Measurements from ENCODE around the gene MCF2L.

The MCF2L gene

DNA sequence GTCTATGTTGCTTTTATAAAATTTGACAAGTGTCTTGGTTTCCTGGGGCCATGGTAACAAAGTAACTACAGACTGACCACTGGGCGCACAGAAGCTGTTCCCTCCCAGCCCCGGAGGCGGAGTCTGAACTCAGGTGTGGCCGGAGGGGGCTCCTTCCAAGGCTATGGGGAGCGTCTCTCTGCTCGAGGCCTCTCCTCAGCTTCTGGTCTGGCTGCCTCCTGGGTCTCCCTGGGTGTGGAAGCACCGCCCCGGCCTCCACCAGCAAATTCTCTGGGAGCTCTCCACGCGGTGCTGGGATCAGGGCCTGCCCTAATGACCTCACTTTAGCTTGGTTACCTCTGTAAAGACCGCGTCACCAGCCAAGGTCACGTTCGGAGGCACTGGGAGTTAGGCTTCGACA is 90.9 kb downstream of the MCF2L start:
- no peak overlapping the region for H3K4me3 ChIP-seq (ENCODE audit: low read depth, low read length)
- no peak for DNase-seq
- H3K9me3 ChIP-seq (ENCODE audit: severe bottlenecking): peaks cover 9% of the 10 kb centered on the region
- H3K27me3 ChIP-seq (ENCODE audit: insufficient read depth, low read depth, severe bottlenecking): no peaks in the 10 kb centered on the region
- TF ChIP-seq CTCF (IDR thresholded peaks at IDR 0.05; ENCODE audit: low read depth, low read length): no peak
- peaks cover 47% of the 10 kb centered on the region for H3K36me3 ChIP-seq
- no peak overlapping the region for H3K27ac ChIP-seq

GRCh38 chr13:113060557-113061270 is 91.7 kb downstream of the MCF2L start:
- DNase-seq: no peak
- peaks cover 55% of the 10 kb centered on the region for H3K36me3 ChIP-seq
- no peak for TF ChIP-seq CTCF (IDR thresholded peaks at IDR 0.05; ENCODE audit: low read depth, low read length)
- no peaks in the 10 kb centered on the region for H3K27me3 ChIP-seq (ENCODE audit: insufficient read depth, low read depth, severe bottlenecking)
- peaks cover 7% of the 10 kb centered on the region for H3K9me3 ChIP-seq (ENCODE audit: severe bottlenecking)
- H3K4me3 ChIP-seq (ENCODE audit: low read depth, low read length): no peak overlapping the region
- H3K27ac ChIP-seq: no peak overlapping the region

DNA sequence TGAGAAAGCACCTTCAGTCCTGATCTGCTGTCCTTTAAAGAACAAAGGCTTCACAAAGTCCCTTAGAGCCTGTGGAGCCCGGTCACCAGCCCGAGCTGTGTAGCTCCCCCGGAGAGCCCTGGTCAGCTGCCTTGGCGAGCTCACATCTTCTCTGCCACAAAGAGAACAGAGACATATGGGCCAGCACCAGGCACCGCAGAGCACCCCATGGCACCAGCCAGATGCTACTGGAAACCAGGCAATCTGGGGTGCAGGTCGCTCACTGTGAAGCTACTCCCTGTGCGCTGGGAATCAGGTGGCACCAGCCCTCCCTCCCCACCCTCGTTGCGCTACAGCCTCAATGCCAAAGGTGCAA is 92.2 kb downstream of the MCF2L start:
- H3K4me3 ChIP-seq (ENCODE audit: low read depth, low read length): no peak overlapping the region
- no peak for TF ChIP-seq CTCF (IDR thresholded peaks at IDR 0.05; ENCODE audit: low read depth, low read length)
- H3K9me3 ChIP-seq (ENCODE audit: severe bottlenecking): peaks cover 5% of the 10 kb centered on the region
- peaks cover 61% of the 10 kb centered on the region for H3K36me3 ChIP-seq
- no peak for DNase-seq
- no peak overlapping the region for H3K27ac ChIP-seq
- no peaks in the 10 kb centered on the region for H3K27me3 ChIP-seq (ENCODE audit: insufficient read depth, low read depth, severe bottlenecking)

GRCh38 chr13:113061796-113062425 is 92.9 kb downstream of the MCF2L start:
- Histone ChIP-seq H3K36me3 (peaks cover 65% of the 10 kb centered on the region), H3K27ac (no peak overlapping the region), H3K4me3 (ENCODE audit: low read depth, low read length) (no peak overlapping the region), H3K9me3 (ENCODE audit: severe bottlenecking) (peaks cover 5% of the 10 kb centered on the region), H3K27me3 (ENCODE audit: insufficient read depth, low read depth, severe bottlenecking) (no peaks in the 10 kb centered on the region)
- TF ChIP-seq CTCF (IDR thresholded peaks at IDR 0.05; ENCODE audit: low read depth, low read length): no peak
- DNase-seq: no peak

DNA sequence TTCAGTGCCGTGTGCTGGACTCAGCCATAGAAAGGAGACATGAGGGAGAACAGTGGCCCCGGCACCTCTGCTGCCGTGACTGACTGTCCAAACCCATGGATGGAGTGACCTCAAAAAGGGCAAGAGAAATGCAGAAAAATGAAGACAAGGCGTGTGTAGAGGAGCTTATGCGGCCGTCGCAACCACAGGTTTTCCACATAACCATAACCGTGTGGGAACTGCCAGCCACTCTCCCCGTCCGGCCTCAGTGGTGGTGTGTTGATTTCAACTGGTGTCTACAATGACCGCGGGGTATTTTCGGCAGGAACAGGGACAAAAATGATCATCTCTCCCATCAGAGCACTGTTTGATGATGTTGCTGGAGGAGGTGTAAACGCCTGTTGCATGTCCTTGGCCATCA is 93.7 kb downstream of the MCF2L start:
- peaks cover 66% of the 10 kb centered on the region for H3K36me3 ChIP-seq
- no peak overlapping the region for H3K27ac ChIP-seq
- peaks cover 2% of the 10 kb centered on the region for H3K9me3 ChIP-seq (ENCODE audit: severe bottlenecking)
- no peak for DNase-seq
- H3K27me3 ChIP-seq (ENCODE audit: insufficient read depth, low read depth, severe bottlenecking): no peaks in the 10 kb centered on the region
- no peak for TF ChIP-seq CTCF (IDR thresholded peaks at IDR 0.05; ENCODE audit: low read depth, low read length)
- H3K4me3 ChIP-seq (ENCODE audit: low read depth, low read length): no peak overlapping the region
